ENCODE results near the gene MGP.

- TF ChIP-seq CTCF (conservative IDR thresholded peaks at IDR 0.05; ENCODE audit: low read depth, low read length) (no peak), RCOR1 (IDR thresholded peaks at IDR 0.05; ENCODE audit: insufficient replicate concordance, low read length) (no peak), MAZ (IDR thresholded peaks at IDR 0.05; ENCODE audit: borderline replicate concordance, low read depth, low read length) (no peak), USF2 (IDR thresholded peaks at IDR 0.05; ENCODE audit: low read depth, low read length) (no peak), RAD21 (IDR thresholded peaks at IDR 0.05; ENCODE audit: low read length) (no peak), POLR2A (IDR thresholded peaks at IDR 0.05; ENCODE audit: low read depth, low read length) (no peak), MAFK (IDR thresholded peaks at IDR 0.05; ENCODE audit: low read depth, low read length) (no peak), MXI1 (IDR thresholded peaks at IDR 0.05; ENCODE audit: borderline replicate concordance, low read depth, low read length) (no peak), SMC3 (IDR thresholded peaks at IDR 0.05; ENCODE audit: low read depth, low read length) (no peak), NFE2L2 (IDR thresholded peaks at IDR 0.05; ENCODE audit: low read depth, low read length) (no peak), CHD1 (IDR thresholded peaks at IDR 0.05; ENCODE audit: low read depth, low read length) (no peak), BHLHE40 (IDR thresholded peaks at IDR 0.05; ENCODE audit: low read depth, low read length) (no peak)
Observed at GRCh38 chr12:14849661-14850060, 36.0 kb downstream of the MGP start.

All from IMR-90 (cell line).